ENCODE measurements around the gene BBIP1.
A peak's percentile ranks its signal among the peaks of the same experiment; 100 is the strongest.
"Not testable (repeated sequence)": the region's sequence is repeated elsewhere in the genome, so short reads cannot be mapped to it uniquely, and the experiment has no call there.

Gene BBIP1

DNA sequence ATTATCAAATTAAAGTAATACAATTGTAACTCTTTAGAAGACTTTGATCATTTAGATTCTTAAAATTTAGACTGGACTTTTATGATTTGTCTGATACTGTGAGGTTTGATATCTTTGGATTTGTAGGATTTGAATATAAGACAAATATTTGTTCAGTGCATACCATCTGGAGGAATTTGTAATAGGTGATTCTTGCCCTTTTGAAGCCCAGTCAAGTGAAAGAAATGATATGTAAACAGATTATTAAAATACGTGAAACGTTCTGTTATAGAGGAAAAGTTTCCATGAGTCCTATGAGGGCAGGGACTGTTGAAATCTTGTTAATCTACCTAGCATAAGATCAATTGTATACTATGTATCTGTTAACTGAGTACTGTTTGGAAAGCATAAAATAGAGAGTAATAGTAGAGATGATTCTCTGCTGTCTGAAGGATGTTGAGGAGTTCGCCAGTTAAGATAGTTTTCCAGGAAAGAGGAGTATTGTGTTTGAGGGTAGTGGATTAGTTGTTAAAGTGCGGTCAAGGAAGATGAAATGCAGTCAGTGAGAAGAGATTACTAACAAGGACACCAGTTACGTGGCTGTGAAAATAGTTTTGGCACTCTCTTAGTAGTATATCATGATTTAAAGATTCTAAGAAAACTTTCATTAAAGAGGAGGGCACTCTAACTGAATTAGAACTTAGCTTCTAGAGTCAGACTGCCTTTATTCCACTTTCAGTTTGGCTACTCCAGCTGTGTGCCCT, 32.9 kb downstream of the BBIP1 start:
- no peak for DNase-seq (ENCODE audit: low read depth in 2 of 2)

DNA sequence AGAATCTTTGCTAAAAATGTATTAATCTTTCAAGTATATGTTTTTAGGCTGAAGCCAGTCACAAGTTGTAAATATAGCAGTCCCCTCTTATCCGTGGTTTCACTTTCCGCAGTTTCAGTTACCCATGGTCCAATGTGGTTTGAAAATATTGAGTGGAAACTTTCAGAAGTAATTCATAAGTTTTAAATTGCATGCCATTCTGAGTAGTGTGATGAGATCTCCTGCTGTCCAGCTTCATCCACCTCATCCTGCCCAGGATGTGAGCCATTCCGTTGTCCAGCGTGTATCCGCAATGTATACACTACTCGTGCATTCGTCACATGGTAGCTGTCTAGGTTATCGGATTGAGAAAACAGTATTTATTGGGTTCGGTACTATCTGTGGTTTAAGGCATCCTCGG, 35.1 kb downstream of the BBIP1 start:
- no peak for DNase-seq (ENCODE audit: low read depth in 2 of 2)

DNA sequence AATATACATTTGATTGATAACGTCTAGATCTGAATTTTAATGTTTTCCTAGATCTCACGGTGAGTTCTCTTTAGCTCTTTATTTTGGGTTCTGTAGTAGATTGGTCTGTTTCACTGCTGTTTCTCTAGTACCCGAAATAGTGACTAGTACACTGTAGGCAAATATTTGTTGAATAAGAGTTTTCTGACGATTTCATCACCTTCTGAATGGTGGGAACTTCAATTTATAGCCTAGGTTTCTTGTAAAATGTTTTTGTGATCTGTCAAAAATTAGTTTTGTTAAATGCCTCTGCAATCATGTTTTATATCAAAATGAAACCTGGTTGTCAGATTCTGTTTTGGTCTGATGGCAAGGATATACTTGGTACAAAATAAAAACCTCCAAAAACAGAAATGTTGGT, 37.1 kb downstream of the BBIP1 start:
- no peak for DNase-seq (ENCODE audit: low read depth in 2 of 2)

DNA sequence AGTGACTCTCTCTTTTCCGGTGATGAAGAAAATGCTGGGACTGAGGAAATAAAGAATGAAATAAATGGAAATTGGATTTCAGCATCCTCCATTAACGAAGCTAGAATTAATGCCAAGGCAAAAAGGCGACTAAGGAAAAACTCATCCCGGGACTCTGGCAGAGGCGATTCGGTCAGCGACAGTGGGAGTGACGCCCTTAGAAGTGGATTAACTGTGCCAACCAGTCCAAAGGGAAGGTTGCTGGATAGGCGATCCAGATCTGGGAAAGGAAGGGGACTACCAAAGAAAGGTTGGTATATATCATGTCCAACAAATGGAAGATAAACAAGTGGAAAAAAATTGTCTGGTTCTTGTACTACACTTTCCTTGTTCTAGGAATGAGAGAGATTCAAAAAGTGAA, 37.7 kb downstream of the BBIP1 start:
- no peak for DNase-seq (ENCODE audit: low read depth in 2 of 2)

DNA sequence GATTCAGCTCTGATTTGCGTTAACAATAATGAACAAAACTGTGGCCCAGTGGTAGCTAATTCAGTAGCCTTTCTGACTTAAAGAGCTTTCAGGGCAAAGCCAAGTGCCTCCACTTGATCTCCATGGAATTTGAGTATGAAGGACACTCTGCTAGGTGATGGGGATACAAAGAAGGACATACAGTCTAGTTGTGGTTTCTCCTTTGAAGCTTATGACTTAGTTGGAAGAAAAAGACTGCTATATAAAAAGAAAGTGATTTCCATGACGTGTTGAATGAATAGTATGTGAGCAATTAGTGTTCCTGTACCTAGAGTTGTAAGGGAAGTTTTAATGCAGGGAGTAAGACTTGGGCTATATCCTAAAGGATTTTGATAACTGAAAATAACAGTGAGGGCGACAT, 39.0 kb downstream of the BBIP1 start:
- no peak for DNase-seq (ENCODE audit: low read depth in 2 of 2)

DNA sequence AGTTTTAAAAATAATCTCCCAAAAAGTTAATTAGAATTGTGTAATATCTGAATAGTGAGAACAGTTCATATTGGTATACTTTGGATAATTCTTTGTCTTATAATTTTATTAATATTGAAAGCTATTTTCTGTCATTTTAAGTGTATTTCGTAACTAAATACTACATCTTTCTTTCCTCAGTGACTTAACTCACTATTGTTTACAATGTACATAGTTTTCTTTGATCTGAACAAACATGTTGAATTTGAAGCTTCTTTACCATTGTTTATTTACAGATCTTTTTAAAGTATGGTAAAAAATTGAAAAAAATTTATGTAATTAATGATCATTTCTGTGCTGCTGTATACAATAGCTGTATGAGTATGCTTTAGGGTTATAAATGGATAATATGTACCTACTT, 42.2 kb downstream of the BBIP1 start:
- DNase-seq (ENCODE audit: low read depth in 2 of 2) = no peak

DNA sequence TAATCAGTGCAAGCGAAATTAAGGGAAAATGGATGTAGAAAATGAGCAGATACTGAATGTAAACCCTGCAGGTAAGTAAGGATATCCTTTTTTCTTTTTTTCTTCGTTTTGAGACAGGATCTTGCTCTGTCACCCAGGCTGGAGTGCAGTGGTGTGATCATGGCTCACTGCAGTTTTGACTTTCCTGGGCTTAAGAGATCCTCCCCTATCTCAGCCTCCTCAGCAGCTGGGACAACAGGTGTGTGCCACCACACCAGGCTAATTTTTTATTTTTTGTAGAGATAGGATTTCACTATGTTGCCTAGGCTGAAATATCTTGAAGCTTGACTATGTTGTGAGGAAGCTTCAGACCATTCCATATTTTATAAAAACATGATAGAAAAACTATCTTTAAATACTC, 43.0 kb downstream of the BBIP1 start:
- no peak for DNase-seq (ENCODE audit: low read depth in 2 of 2)

DNA sequence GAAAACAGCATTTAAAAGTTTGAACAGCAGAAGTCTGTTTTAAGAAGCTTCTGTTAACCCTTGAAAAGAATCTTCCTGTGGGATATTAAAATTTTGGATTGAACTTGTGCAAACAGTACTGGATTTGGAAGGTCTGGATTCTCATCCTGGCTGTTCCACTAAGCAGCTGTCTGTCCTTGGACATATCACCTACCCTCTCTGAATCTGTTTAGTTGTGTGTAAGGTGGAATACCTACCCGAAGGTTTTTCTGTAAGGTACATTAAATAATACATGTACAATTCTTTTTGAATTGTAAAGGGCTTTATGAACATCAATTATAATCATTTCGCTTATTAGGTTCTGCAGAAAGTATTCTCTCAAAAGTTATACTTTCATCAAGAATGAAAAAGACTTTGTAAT, 45.0 kb downstream of the BBIP1 start:
- DNase-seq (ENCODE audit: low read depth in 2 of 2) = no peak

DNA sequence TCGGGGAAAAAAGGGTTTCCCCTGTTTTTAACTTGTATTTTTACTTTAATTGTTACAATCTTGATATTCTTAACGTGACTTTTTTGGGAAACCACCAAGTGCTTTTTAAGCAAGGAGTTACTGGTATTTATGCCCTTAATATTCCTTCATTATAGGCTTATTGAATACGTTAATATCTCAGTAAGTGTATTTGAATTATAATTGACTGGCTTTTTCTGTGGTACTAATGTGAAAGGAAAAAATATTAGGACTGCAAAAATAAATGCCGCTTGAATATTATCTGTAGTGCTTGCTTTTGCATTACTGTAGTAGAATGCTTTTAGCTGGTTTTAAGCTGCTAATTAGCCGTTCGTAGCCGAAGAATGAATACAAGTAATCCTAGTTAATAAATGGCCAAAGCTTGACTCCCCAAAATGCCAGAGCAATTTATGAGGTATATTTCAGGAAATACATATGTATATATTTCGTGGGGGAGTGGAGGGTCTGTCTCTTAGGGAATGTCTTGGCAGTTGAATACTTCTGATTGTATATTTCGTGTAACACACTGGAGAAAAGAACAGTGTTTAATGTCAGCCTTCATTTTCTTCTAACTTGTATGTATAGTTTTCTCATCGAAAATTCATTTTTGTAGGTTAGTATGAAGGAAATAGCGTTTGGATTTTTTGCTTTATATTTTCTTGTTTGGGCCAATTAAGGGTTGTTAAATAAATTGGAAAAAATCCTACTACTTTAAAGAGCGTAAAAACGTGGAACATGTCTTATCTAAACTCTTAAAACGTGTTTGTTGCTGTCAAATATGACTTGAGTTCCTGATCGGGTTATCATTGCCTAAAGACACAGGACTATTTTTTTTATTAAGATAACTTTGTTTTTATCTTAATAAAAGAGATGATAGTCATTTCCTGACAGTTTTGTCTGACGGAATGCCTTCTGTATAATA, 45.7 kb downstream of the BBIP1 start:
- no peak for DNase-seq (ENCODE audit: low read depth in 2 of 2)

DNA sequence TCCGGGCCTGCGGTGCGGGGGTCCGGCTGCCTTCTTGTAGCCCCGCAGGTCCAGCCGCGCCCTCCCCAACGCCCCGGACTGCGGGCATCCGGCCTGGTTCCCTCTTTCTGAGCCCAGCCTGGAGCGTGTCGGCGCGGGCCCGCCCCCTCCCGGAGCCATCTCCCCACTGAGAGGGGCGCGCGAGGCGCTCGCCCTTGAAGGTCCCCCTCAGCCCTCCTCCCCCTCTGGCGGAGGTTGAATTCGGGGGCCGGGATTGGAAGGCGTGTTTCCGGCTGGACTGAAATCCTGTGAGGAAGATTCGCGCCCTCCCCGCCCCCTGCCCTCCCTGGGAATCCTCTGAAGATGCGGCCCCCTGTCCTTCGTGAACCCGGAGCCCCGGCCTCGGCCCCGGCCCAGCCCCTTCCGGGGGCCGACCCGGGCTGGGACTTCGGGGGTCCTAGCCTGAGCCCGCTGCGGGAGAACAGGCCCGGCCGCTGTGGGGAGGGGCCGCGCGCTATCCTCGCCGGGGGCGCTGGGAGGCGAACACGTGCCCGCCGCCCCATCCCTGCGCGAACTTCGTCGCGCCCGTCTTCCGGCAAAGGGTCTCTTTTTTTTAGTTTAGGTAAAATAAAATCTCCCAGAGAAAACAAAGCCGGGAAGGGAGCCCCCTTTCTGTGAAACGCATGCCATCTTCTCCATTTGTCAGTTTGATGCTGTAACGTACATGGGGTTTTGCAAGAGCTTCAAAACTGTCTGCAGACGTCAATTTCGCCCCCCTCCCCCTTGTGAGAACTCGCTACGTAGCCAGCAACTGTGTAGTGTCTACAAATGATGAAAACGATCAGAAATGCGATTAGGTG, 46.6 kb downstream of the BBIP1 start:
- DNase-seq (ENCODE audit: low read depth in 2 of 2) = peak; percentile 51 to 52

DNA sequence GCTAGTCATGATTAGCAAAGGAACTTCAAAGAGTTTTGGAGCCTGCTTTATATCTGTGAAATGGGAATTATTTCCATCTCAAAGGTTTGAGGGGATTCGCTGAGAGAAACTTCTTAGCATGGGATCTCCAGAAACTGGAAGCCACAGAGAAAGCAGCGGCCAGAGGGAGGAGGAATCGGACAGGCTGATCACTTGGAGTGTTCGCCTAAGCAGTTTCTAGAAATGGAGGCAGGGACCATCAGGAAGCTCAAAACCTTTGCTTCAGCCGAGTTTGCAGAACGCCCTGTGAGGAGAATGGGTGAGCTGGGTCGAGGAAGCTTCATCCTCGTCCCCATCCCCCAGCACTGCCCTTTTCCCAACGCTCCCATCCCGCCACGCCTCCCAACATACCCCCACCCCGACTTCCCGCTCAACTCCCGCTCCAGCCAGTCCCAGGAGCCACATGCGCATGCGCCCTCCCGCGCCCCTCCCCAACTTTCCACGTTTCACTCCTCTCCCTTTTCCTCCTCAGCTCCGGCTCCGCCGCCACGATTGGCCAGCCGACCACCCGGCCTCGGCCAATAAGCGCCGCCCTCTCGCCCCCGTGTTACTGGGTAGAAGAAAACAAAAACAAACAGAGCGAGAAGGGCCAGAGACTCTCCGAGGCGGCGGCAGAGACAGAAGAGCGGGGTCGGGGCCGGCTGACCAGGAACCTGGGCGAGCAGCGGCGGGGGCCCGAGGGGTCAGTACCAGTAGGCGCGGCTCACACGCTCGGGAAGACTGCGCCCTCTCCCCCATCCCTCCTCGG, 47.5 kb downstream of the BBIP1 start, which contains the start of gene PDCD4:
PDCD4 (plus strand) TSS at position 631 of the 787 bp plus-strand sequence. CDS start 4,100 bp downstream, outside the sequence.
- DNase-seq (ENCODE audit: low read depth in 2 of 2) = peak; percentile 84 to 89

DNA sequence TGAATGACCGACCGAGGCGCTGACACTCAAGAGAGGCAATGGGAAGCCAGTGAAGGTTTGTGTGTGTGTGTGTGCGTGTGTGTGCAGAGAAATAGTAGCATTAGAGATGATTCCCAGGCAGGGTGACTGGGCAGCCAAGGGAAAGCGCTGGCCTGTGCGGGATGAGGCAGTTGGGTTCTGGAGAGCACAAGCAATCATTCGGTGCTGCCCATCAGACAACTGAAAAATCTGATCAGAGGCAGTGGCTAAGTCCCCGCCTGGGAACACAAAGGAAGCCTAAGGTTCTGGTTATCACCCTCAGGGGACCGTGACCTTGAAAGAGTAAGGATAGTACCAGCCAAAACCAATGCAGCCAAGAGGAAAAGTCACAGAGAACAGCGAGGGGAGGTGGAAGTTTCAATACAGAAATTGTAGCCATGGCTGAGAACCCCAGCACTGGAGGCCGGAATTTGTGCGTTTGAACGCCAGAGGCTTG, 48.1 kb downstream of the BBIP1 start:
- DNase-seq (ENCODE audit: low read depth in 2 of 2) = no peak

DNA sequence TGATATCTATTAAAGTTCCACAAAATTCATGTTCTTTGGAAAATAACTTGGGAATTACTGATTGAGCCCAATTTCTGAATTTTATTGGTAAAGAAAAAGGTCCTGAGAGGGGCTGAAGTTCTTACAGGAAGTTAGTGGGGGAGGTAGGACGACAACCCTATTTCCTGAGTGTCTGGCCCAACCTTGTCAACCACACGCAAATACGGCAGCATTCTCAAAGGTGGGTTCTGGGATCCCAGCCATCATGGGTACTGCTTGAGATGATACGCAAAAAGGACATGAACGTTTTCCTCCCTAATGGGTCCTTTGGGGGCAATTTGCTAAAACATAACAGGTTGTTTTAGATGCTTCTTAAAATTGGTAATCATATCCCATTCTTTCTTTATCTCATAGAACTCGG, 50.0 kb downstream of the BBIP1 start:
- no peak for DNase-seq (ENCODE audit: low read depth in 2 of 2)

DNA sequence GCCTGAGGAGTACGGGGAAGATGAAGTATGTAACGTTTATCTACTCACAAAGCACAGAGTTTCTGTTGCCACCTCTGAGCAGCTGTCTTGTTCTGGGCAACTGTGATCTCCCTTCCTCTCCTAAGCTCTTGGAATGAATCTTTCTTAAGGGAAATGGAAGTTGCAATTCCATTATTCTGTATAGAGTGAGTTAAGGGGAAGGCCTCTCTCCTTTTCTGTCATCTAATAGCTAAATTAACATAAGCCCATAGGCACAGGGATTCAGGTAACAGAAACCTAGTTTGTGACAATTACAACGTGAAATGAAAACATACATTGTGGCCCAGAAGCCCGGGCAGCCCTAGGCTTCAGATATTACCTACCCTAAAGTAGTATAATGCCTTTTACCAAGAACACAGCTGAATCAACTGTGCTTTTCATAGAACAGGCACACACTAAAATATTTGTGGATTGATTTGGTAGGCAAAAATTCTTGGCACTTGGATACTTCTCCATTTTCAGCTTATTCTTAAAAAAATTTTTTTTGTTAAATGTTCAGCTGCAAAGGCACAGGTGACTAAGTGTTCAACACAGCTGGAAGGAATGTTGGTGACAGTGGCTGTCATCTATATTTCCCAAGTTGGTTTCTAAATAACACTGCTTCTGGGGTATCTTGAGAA, 51.0 kb downstream of the BBIP1 start:
- DNase-seq (ENCODE audit: low read depth in 2 of 2) = no peak

DNA sequence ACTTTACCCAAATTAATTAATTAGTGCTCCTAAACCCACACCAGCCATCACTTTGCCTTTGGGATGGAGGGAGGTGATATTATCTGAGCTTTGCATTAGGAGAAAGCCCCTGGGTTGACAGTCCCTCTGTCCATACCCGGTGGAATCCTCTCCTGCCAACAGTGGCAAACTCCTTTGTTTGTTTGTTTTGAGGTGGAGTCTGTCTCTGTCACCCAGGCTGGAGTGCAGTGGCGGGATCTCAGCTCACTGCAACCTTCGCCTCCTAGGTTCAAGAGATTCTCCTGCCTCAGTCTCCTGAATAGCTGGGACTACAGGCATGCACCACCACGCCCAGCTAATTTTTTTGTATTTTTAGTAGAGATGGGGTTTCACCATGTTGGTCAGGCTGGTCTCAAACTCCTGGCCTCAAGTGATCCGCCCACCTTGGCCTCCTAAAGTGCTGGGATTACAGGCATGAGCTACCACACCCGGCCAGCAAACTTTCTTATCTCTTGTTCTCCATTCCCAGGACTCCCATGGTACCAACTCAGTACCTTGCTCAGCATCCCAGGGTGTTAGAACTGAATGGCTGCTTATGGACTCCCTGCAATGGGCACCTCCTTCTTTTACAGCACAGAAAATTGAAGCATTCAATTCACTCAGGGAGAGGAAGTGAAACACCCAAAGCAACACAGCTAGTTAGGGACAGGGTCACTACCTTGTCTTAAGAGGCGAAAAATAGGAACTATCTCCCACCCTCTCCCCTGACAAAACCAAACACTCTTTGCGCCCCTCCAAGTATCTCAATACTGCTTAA, 51.8 kb downstream of the BBIP1 start:
- not testable (repeated sequence) for DNase-seq (ENCODE audit: low read depth in 2 of 2)

DNA sequence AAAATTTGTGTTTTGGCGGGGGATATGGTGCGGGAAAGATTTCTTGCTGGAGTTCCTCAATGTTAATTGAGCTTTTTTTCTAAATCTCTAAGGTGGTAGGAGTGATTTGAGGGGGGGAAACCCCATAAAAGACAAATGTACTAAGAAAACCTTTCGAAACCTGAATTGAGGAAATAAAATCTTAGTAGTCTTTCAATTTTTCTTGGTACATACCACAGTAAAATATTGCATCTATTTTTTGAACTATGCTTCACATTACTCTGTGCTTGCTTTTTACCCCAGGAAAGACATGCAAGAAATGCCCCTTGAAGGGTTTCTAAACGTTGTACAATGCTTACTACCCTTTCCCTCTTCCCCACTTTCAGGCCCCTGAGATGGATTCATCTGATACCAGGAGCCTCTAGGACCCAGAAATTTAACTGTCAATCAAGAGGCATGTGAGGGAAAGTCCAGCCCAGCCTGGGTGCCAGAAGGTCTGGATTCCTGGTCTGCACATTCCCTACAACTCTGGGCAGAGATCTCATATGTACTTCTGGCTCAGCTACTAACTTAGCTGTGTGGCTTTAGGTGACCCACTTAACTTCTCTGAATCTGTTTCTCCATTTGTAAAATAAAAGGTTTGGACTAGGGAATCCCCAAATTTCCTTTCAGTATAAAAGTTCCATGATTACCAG, 53.0 kb downstream of the BBIP1 start:
- no peak for DNase-seq (ENCODE audit: low read depth in 2 of 2)

DNA sequence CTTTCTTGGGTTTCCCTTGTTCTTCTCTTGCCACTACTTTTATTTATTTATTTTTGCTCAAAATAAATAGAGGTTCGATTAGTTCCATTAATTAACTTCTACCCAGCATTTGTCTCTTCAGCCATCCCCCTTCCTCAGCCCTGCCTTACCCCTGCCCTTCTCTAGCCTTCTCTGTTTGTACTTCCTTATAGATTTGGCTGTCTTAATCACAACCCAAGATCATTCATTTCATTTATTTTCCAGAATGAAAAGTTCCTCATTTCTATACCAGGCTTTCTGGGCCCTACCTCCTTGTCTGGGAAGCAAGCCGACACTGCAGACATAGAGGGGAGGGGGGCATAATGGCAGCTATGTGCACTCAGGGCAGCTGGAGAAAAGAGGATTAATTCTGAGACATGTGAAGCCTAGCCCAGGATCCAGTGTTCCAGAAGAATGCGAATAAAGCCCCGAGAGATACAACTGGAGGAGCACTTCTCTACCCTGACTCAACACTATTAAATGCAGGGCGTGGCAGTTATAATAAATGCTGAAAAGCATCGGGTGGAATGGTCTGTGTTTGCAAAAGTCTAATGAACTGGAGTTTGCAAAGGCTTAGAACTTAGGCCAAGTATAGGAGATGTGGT, 53.7 kb downstream of the BBIP1 start:
- DNase-seq (ENCODE audit: low read depth in 2 of 2) = no peak

DNA sequence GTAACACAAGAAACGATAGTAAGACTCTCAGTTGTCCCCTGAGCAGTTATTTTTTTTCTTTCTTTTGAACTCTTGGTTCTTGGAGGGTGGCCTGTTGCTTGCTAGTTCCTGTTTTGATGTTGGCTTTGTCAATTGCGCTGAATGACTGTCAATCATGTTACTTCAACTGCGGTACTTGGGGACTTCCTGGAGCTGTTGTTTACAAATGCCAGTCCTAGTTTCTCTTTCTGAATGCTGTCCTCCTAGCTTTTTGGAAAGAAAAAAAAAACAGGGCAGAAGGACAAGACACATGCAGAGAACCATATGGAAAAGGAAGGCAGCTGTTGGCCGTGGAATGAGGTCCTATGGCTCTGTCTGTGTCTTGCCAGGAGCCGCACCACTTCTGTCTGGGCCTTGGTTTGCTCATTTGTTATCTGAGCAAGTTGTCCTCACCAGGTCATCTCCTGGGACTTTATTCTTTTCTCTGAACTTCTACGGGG, 54.3 kb downstream of the BBIP1 start:
- no peak for DNase-seq (ENCODE audit: low read depth in 2 of 2)
